ENCODE results near the gene ADNP2.

ADNP2 gene

DNA sequence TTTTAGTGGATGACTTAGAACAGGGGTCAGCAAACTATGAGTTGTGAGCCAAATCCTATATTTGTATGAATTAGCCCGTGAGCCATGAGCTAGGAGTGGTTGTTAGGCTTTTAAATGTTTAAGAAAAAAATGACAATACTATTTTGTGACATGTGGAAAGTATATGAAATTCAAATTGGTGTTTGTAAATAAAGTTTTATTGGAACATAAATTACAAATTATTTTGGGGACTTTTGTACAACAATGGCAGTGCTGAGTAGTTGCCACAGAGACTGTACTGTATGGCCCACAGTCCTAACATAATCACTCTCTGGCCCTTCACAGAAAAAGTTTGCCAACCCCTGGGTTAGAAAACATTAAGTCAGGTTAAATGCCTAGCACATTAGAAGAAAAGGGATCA lies 26.1 kb downstream of the ADNP2 start:
- TF ChIP-seq, protein P1, sequence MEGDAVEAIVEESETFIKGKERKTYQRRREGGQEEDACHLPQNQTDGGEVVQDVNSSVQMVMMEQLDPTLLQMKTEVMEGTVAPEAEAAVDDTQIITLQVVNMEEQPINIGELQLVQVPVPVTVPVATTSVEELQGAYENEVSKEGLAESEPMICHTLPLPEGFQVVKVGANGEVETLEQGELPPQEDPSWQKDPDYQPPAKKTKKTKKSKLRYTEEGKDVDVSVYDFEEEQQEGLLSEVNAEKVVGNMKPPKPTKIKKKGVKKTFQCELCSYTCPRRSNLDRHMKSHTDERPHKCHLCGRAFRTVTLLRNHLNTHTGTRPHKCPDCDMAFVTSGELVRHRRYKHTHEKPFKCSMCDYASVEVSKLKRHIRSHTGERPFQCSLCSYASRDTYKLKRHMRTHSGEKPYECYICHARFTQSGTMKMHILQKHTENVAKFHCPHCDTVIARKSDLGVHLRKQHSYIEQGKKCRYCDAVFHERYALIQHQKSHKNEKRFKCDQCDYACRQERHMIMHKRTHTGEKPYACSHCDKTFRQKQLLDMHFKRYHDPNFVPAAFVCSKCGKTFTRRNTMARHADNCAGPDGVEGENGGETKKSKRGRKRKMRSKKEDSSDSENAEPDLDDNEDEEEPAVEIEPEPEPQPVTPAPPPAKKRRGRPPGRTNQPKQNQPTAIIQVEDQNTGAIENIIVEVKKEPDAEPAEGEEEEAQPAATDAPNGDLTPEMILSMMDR (conservative IDR thresholded peaks at IDR 0.05), result no peak
- no peak overlapping the region for H3K27ac ChIP-seq

DNA sequence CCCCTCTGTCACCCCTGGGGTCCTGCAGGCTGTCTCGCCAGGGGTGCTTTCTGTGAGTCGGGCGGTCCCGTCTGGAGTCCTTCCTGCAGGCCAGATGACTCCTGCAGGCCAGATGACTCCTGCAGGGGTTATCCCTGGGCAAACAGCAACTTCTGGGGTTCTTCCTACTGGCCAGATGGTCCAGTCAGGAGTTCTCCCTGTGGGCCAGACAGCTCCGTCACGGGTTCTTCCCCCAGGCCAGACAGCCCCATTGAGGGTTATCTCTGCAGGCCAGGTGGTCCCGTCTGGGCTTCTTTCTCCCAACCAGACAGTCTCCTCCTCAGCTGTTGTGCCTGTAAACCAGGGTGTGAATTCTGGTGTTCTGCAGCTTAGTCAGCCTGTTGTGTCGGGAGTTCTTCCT lies 27.6 kb downstream of the ADNP2 start:
- TF ChIP-seq, protein P1 (conservative IDR thresholded peaks at IDR 0.05), result no peak
- H3K27ac ChIP-seq, result no peak overlapping the region

DNA sequence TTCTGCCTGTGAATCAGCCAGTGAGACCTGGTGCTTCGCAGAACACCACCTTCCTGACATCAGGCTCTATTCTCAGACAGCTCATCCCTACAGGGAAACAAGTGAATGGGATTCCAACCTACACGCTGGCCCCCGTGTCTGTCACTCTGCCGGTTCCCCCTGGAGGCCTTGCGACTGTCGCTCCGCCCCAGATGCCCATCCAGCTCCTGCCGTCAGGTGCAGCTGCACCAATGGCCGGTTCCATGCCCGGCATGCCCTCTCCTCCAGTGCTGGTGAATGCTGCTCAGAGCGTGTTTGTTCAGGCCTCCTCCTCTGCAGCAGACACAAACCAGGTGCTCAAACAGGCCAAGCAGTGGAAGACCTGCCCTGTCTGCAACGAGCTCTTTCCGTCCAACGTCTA lies 28.1 kb downstream of the ADNP2 start:
- no peak overlapping the region for H3K27ac ChIP-seq

DNA sequence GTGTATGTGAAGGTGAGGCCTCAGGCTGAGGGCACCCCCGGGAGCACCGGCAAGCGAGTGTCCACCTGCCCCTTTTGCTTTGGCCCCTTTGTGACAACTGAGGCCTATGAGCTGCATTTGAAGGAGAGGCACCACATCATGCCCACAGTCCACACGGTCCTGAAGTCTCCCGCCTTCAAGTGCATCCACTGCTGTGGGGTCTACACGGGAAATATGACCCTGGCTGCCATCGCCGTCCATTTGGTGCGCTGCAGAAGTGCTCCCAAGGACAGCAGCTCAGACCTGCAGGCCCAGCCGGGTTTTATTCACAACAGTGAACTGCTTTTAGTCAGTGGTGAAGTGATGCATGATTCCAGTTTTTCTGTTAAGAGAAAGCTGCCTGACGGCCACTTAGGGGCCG lies 28.9 kb downstream of the ADNP2 start:
- H3K27ac ChIP-seq, result no peak overlapping the region

More for the DNA sequence above, 28.1 kb downstream of the ADNP2 start:
- TF ChIP-seq, protein P1 (conservative IDR thresholded peaks at IDR 0.05), result no peak

DNA sequence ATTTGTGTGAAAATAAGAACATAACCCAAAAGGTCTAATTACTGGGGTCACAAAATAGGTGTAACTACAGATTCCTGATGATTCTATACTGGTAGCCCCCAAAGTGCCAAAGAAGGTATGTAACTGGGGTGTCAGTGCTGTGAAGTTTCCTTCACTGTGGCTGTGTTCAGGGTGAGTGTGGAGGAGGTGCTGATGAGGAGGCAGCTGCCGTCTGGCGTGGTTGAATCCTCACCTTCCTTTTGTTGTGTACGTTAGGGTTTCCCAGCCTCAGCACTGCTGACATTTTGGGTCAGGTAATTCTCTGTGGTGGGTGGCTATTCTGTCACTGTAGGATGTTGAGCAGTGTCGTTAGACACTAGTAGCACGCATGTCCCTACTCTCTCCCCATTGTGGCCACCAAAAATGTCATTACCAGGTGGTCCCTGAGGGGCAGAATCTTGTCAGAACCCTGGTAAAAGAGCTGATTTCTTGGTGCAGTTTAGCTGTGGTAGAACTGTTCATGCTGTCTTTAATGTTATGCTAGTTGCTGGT lies 31.5 kb downstream of the ADNP2 start:
- TF ChIP-seq, protein P1 (conservative IDR thresholded peaks at IDR 0.05), result no peak

More for the DNA sequence above, 28.9 kb downstream of the ADNP2 start:
- TF ChIP-seq, protein P1 (conservative IDR thresholded peaks at IDR 0.05), result no peak

DNA sequence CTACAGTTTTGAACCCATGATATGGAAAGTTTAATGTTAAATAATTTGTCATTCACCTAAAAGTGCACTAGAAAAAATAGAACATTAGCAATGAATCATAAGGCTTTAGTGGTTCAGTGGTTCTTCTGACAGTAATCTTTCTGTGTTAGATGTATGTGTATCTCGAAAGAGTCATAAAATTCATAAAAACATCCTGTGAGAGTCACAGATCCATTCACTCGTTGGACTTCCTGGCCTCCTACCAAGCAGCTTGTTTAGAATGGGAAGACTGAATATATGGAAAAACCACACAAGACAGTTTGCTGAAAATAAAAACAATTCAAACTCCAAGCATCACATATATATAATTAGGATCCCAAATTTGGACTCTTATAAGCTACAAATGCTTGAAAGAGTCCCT lies 34.8 kb downstream of the ADNP2 start:
- TF ChIP-seq, protein P1 (conservative IDR thresholded peaks at IDR 0.05), result no peak
- peak overlapping the region; percentile 24; the same call in 1 of the 2 replicates for H3K27ac ChIP-seq

More for the DNA sequence above, 31.5 kb downstream of the ADNP2 start:
- no peak overlapping the region for H3K27ac ChIP-seq

DNA sequence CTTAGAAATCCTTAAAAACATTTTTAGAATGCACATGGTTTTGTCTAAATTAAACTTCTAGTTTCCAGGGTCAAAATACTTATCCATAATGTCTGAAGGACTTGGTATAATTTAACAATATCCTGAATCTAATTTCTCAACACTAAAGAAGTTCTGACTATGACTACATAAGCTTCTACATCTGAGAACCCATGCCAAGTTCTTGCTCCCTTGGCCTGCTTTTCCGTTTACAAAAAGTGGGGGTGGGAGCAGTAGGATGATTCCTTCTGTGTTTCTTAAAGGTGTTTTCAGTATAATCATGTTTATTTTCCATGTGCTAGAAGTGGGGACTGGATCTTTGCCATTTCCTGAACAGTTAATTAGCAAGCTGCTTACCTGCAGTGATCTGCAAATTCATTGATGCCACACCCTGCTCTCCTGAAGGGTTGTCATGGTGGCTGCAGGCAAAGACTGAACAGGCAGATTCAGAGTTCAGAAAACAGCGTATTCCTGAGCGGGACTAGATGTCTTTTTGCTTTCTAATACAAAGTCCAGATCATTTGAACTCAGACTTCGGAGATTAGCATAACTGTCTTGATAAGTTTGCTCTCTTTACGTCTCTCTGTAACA lies 36.2 kb downstream of the ADNP2 start:
- TF ChIP-seq, protein P1 (conservative IDR thresholded peaks at IDR 0.05), result no peak

More for the DNA sequence above, 36.2 kb downstream of the ADNP2 start:
- H3K27ac ChIP-seq, result peak overlapping the region; percentile 24; the same call in 1 of the 2 replicates

Data from VCaP (cell line).